OCI-LY1 (cell line): ENCODE measurements around the gene FBXL17.

ENCODE experiments used
- H2AFZ ChIP-seq: fragments of 200-600 bp; sonication (generic), shearing (Covaris generic); 2 replicates; pipeline ENCODE4 v1.6.0; 2014; ENCODE audit warnings: antibody characterized with exemption, mild to moderate bottlenecking, low read length
- H3F3A ChIP-seq: fragments of 200-600 bp; sonication (generic), shearing (Covaris generic); 2 replicates; pipeline ENCODE4 v1.6.0; 2014; ENCODE audit warnings: mild to moderate bottlenecking, antibody characterized with exemption, low read length, moderate library complexity; ENCODE audit not compliant: insufficient read depth
- H3K27ac ChIP-seq: fragments of 200-600 bp; sonication (generic); 2 replicates; pipeline ENCODE4 v1.5.1; 2014; ENCODE audit warnings: low read length, mixed run types, mild to moderate bottlenecking, low read depth; ENCODE audit not compliant: poor library complexity, severe bottlenecking
- H3K27me3 ChIP-seq: fragments of 200-600 bp; sonication (generic); 2 replicates; pipeline ENCODE4 v1.6.0; 2014; ENCODE audit warnings: antibody characterized with exemption, mild to moderate bottlenecking, low read length, moderate library complexity; ENCODE audit not compliant: insufficient read depth
- H3K36me3 ChIP-seq: fragments of 200-600 bp; sonication (generic); 2 replicates; pipeline ENCODE4 v1.6.1; 2014; ENCODE audit warnings: mild to moderate bottlenecking, antibody characterized with exemption, low read length, moderate library complexity, mixed read lengths; ENCODE audit not compliant: insufficient read depth
- H3K4me1 ChIP-seq: fragments of 200-600 bp; sonication (generic); 2 replicates; pipeline ENCODE4 v1.5.1; 2014; ENCODE audit warnings: mild to moderate bottlenecking, low read length, moderate library complexity; ENCODE audit not compliant: insufficient read depth, severe bottlenecking
- H3K4me2 ChIP-seq: fragments of 200-600 bp; sonication (generic), shearing (Covaris generic); 2 replicates; pipeline ENCODE4 v1.6.1; 2014; ENCODE audit warnings: low read length
- H3K4me3 ChIP-seq: fragments of 200-600 bp; sonication (generic); 2 replicates; pipeline ENCODE4 v1.5.1; 2014; ENCODE audit warnings: low read length, low read depth, mild to moderate bottlenecking, mixed read lengths; ENCODE audit not compliant: poor library complexity, severe bottlenecking
- H3K79me2 ChIP-seq: fragments of 200-600 bp; shearing (Covaris generic); 2 replicates; pipeline ENCODE4 v1.6.1; 2016; ENCODE audit warnings: mixed run types, low read length, mixed read lengths; ENCODE audit not compliant: insufficient read depth
- H3K9ac ChIP-seq: fragments of 200-600 bp; sonication (generic), shearing (Covaris generic); 2 replicates; pipeline ENCODE4 v1.6.1; 2014; ENCODE audit warnings: mild to moderate bottlenecking, low read length, mixed read lengths
- H3K9me2 ChIP-seq: fragments of 200-600 bp; sonication (generic), shearing (Covaris generic); 2 replicates; pipeline ENCODE4 v1.6.1; 2014; ENCODE audit warnings: low read depth, mild to moderate bottlenecking, low read length, mixed read lengths
- H3K9me3 ChIP-seq: fragments of 200-600 bp; shearing (Covaris generic); 2 replicates; pipeline ENCODE4 v1.6.1; 2014; ENCODE audit warnings: low read length, mixed read lengths
- H4K20me1 ChIP-seq: fragments of 200-600 bp; sonication (generic), shearing (Covaris generic); 2 replicates; pipeline ENCODE4 v1.6.0; 2016; ENCODE audit warnings: mild to moderate bottlenecking, low read length; ENCODE audit not compliant: insufficient read depth
- CTCF ChIP-seq: fragments of 200-600 bp; sonication (generic), shearing (Covaris generic); IDR thresholded peaks from 2 replicates; pipeline ENCODE4 v1.5.1; 2017; ENCODE audit warnings: mild to moderate bottlenecking, antibody characterized with exemption, low read length, moderate library complexity, mixed read lengths
- EZH2 ChIP-seq: fragments of 200-600 bp; sonication (generic), shearing (Covaris generic); IDR thresholded peaks from 2 replicates; pipeline ENCODE4 v1.8.0; 2017; ENCODE audit warnings: borderline replicate concordance, mixed run types, mild to moderate bottlenecking, antibody characterized with exemption, low read length, moderate library complexity, mixed read lengths

The FBXL17 gene

GRCh38 chr5:108315829-108316228, 66.1 kb downstream of the FBXL17 start:
- H3K79me2 ChIP-seq, result no peaks in the 10 kb centered on the region
- no peak overlapping the region for H3K4me2 ChIP-seq
- H3K9me3 ChIP-seq, result no peaks in the 10 kb centered on the region
- 0 out of 2 replicates have a peak, but pooled peaks cover 3% of the 10 kb centered on the region for H3F3A ChIP-seq
- H3K4me3 ChIP-seq, result no peak overlapping the region
- no peaks in the 10 kb centered on the region; the same call in 1 of the 2 replicates for H3K9me2 ChIP-seq
- no peaks in the 10 kb centered on the region for H3K36me3 ChIP-seq
- H4K20me1 ChIP-seq, result no peaks in the 10 kb centered on the region
- no peaks in the 10 kb centered on the region for H3K27me3 ChIP-seq
- no peak for TF ChIP-seq CTCF
- no peak for TF ChIP-seq EZH2
- H2AFZ ChIP-seq, result no peak overlapping the region
- H3K9ac ChIP-seq, result no peak overlapping the region
- no peak overlapping the region for H3K27ac ChIP-seq
- H3K4me1 ChIP-seq, result peaks cover 4% of the 10 kb centered on the region

GRCh38 chr5:108312258-108312657, 69.6 kb downstream of the FBXL17 start:
- Histone ChIP-seq H3K4me1 (no peaks in the 10 kb centered on the region), H3F3A (0 out of 2 replicates have a peak, but pooled peaks cover 3% of the 10 kb centered on the region), H3K9me3 (no peaks in the 10 kb centered on the region), H3K4me2 (no peak overlapping the region), H4K20me1 (no peaks in the 10 kb centered on the region), H3K9me2 (no peaks in the 10 kb centered on the region; the same call in 1 of the 2 replicates), H3K36me3 (no peaks in the 10 kb centered on the region), H2AFZ (no peak overlapping the region), H3K27me3 (no peaks in the 10 kb centered on the region), H3K79me2 (no peaks in the 10 kb centered on the region), H3K27ac (no peak overlapping the region), H3K4me3 (no peak overlapping the region), H3K9ac (no peak overlapping the region)
- TF ChIP-seq CTCF (no peak), EZH2 (no peak)

- no peaks in the 10 kb centered on the region for H4K20me1 ChIP-seq
- no peak overlapping the region for H3K9ac ChIP-seq
- no peak overlapping the region for H2AFZ ChIP-seq
- 0 out of 2 replicates have a peak, but pooled peaks cover 3% of the 10 kb centered on the region for H3F3A ChIP-seq
- H3K27me3 ChIP-seq, result no peaks in the 10 kb centered on the region
- no peak overlapping the region for H3K4me2 ChIP-seq
- TF ChIP-seq EZH2 (no peak), CTCF (no peak)
- no peaks in the 10 kb centered on the region for H3K9me3 ChIP-seq
- H3K36me3 ChIP-seq, result no peaks in the 10 kb centered on the region
- H3K79me2 ChIP-seq, result no peaks in the 10 kb centered on the region
- no peak overlapping the region for H3K27ac ChIP-seq
- H3K9me2 ChIP-seq, result no peaks in the 10 kb centered on the region; the same call in 1 of the 2 replicates
- no peaks in the 10 kb centered on the region for H3K4me1 ChIP-seq
- no peak overlapping the region for H3K4me3 ChIP-seq
These were observed 70.2 kb downstream of the FBXL17 start for GRCh38 chr5:108311682-108312081.
